ENCODE measurements around the gene MOV10L1.

The MOV10L1 gene

GRCh38 chr22:50072167-50072555 lies 17.6 kb upstream of the MOV10L1 start:
- Histone ChIP-seq H3K27me3 (ENCODE audit: control insufficient read depth, insufficient read depth, low read length) (no peaks in the 10 kb centered on the region), H3K4me1 (ENCODE audit: control insufficient read depth, insufficient read depth, low read length) (no peaks in the 10 kb centered on the region), H3K4me3 (ENCODE audit: low read depth, low read length) (no peak overlapping the region), H3K36me3 (ENCODE audit: control insufficient read depth, insufficient read depth, low read length) (no peaks in the 10 kb centered on the region), H3K9me3 (ENCODE audit: control insufficient read depth, insufficient read depth, low read depth, low read length) (no peaks in the 10 kb centered on the region), H3K27ac (ENCODE audit: low read depth, low read length) (no peak overlapping the region), H3K9ac (ENCODE audit: low read length) (no peak overlapping the region)

DNA sequence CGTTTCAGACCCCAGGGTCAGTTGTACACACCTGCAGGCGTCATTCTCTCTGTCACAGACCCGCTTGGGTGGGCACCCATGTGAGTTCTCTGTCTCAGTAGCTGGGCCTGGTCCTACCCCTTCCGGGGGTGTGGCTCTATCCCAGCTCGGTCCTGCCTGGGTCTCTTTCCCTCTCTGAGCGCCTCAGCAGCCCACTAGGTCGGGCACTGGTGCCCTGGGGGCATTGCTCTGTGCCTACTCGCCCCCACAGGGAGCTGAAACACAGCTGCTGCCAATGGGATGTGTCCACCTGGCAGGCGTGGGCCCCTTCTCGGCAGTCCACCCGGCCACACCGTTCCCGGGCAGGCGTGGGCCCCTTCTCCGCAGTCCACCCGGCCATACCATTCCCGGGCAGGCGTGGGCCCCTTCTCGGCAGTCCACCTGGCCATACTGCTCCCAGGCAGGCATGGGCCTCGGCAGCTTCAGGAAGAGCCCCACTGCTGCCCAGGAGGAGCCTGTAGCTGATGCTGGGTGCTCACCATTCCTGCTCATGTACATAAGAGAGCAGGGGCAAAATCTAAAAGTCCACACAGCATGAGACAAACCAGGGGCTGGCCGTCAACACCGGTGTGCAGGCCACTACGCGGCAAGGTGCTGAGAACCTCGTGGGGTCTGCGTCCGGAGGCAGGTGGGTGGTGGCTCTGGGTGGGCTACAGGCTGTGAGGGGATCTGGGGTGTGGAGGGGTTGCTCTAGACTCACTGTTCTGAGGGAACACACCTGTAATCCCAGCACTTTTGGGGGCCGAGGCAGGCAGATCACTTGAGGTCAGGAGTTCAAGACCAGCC lies 16.9 kb upstream of the MOV10L1 start:
- no peaks in the 10 kb centered on the region for H3K36me3 ChIP-seq (ENCODE audit: control insufficient read depth, insufficient read depth, low read length)
- H3K9ac ChIP-seq (ENCODE audit: low read length) = no peak overlapping the region
- no peaks in the 10 kb centered on the region for H3K27me3 ChIP-seq (ENCODE audit: control insufficient read depth, insufficient read depth, low read length)
- no peaks in the 10 kb centered on the region for H3K4me1 ChIP-seq (ENCODE audit: control insufficient read depth, insufficient read depth, low read length)
- no peak overlapping the region for H3K4me3 ChIP-seq (ENCODE audit: low read depth, low read length)
- H3K27ac ChIP-seq (ENCODE audit: low read depth, low read length) = no peak overlapping the region
- no peaks in the 10 kb centered on the region for H3K9me3 ChIP-seq (ENCODE audit: control insufficient read depth, insufficient read depth, low read depth, low read length)

- no peak overlapping the region for H3K27ac ChIP-seq (ENCODE audit: low read depth, low read length)
- no peak overlapping the region for H3K9ac ChIP-seq (ENCODE audit: low read length)
- no peak overlapping the region for H3K4me3 ChIP-seq (ENCODE audit: low read depth, low read length)
- H3K9me3 ChIP-seq (ENCODE audit: control insufficient read depth, insufficient read depth, low read depth, low read length) = no peaks in the 10 kb centered on the region
- no peaks in the 10 kb centered on the region for H3K4me1 ChIP-seq (ENCODE audit: control insufficient read depth, insufficient read depth, low read length)
- H3K36me3 ChIP-seq (ENCODE audit: control insufficient read depth, insufficient read depth, low read length) = no peaks in the 10 kb centered on the region
- no peaks in the 10 kb centered on the region for H3K27me3 ChIP-seq (ENCODE audit: control insufficient read depth, insufficient read depth, low read length)
Observed at GRCh38 chr22:50074056-50074455, 15.8 kb upstream of the MOV10L1 start.

- H3K9ac ChIP-seq (ENCODE audit: low read length) = no peak overlapping the region
- H3K27me3 ChIP-seq (ENCODE audit: control insufficient read depth, insufficient read depth, low read length) = no peaks in the 10 kb centered on the region
- H3K4me3 ChIP-seq (ENCODE audit: low read depth, low read length) = no peak overlapping the region
Observed at GRCh38 chr22:50074551-50075530, 15.0 kb upstream of the MOV10L1 start.

GRCh38 chr22:50076646-50077535 lies 12.9 kb upstream of the MOV10L1 start:
- Histone ChIP-seq H3K27ac (ENCODE audit: low read depth, low read length) (no peak overlapping the region), H3K4me1 (ENCODE audit: control insufficient read depth, insufficient read depth, low read length) (no peaks in the 10 kb centered on the region), H3K36me3 (ENCODE audit: control insufficient read depth, insufficient read depth, low read length) (no peaks in the 10 kb centered on the region), H3K27me3 (ENCODE audit: control insufficient read depth, insufficient read depth, low read length) (no peaks in the 10 kb centered on the region), H3K9ac (ENCODE audit: low read length) (no peak overlapping the region), H3K9me3 (ENCODE audit: control insufficient read depth, insufficient read depth, low read depth, low read length) (no peaks in the 10 kb centered on the region), H3K4me3 (ENCODE audit: low read depth, low read length) (no peak overlapping the region)

More at GRCh38 chr22:50074551-50075530, 15.0 kb upstream of the MOV10L1 start:
- Histone ChIP-seq H3K9me3 (ENCODE audit: control insufficient read depth, insufficient read depth, low read depth, low read length) (no peaks in the 10 kb centered on the region), H3K4me1 (ENCODE audit: control insufficient read depth, insufficient read depth, low read length) (no peaks in the 10 kb centered on the region), H3K36me3 (ENCODE audit: control insufficient read depth, insufficient read depth, low read length) (no peaks in the 10 kb centered on the region), H3K27ac (ENCODE audit: low read depth, low read length) (no peak overlapping the region)

GRCh38 chr22:50078246-50078645 lies 11.6 kb upstream of the MOV10L1 start:
- no peak overlapping the region for H3K4me3 ChIP-seq (ENCODE audit: low read depth, low read length)
- H3K9me3 ChIP-seq (ENCODE audit: control insufficient read depth, insufficient read depth, low read depth, low read length) = no peaks in the 10 kb centered on the region
- peaks cover 4% of the 10 kb centered on the region; the same call in 1 of the 2 replicates for H3K4me1 ChIP-seq (ENCODE audit: control insufficient read depth, insufficient read depth, low read length)
- H3K9ac ChIP-seq (ENCODE audit: low read length) = no peak overlapping the region
- H3K36me3 ChIP-seq (ENCODE audit: control insufficient read depth, insufficient read depth, low read length) = no peaks in the 10 kb centered on the region
- no peak overlapping the region for H3K27ac ChIP-seq (ENCODE audit: low read depth, low read length)
- no peaks in the 10 kb centered on the region for H3K27me3 ChIP-seq (ENCODE audit: control insufficient read depth, insufficient read depth, low read length)

DNA sequence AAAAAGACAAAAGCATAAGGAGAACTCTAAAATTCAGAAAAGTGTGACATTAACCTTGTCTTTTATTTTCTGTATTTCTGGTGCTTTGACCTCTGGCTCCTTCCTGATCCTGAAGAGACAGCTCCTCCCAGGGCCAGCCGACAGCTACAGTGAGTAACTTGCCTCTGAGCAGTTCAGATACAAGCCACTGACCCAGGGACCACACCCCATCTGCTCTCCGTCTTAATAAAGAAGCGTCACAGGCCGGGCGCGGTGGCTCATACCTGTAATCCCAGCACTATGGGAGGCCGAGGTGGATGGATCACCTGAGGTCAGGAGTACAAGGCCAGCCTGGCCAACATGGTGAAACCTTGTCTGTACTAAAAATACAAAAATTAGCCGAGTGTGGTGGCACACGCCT lies 11.0 kb upstream of the MOV10L1 start:
- no peak overlapping the region for H3K4me3 ChIP-seq (ENCODE audit: low read depth, low read length)
- H3K27ac ChIP-seq (ENCODE audit: low read depth, low read length) = no peak overlapping the region
- no peak overlapping the region for H3K9ac ChIP-seq (ENCODE audit: low read length)
- H3K9me3 ChIP-seq (ENCODE audit: control insufficient read depth, insufficient read depth, low read depth, low read length) = no peaks in the 10 kb centered on the region
- H3K36me3 ChIP-seq (ENCODE audit: control insufficient read depth, insufficient read depth, low read length) = no peaks in the 10 kb centered on the region
- peaks cover 9% of the 10 kb centered on the region; the same call in 1 of the 2 replicates for H3K4me1 ChIP-seq (ENCODE audit: control insufficient read depth, insufficient read depth, low read length)
- H3K27me3 ChIP-seq (ENCODE audit: control insufficient read depth, insufficient read depth, low read length) = no peaks in the 10 kb centered on the region

- Histone ChIP-seq H3K4me3 (ENCODE audit: low read depth, low read length) (no peak overlapping the region), H3K4me1 (ENCODE audit: control insufficient read depth, insufficient read depth, low read length) (peaks cover 15% of the 10 kb centered on the region; the same call in 1 of the 2 replicates), H3K9ac (ENCODE audit: low read length) (no peak overlapping the region), H3K36me3 (ENCODE audit: control insufficient read depth, insufficient read depth, low read length) (no peaks in the 10 kb centered on the region), H3K27me3 (ENCODE audit: control insufficient read depth, insufficient read depth, low read length) (no peaks in the 10 kb centered on the region), H3K9me3 (ENCODE audit: control insufficient read depth, insufficient read depth, low read depth, low read length) (no peaks in the 10 kb centered on the region), H3K27ac (ENCODE audit: low read depth, low read length) (no peak overlapping the region)
Observed at GRCh38 chr22:50080077-50080465, 9.7 kb upstream of the MOV10L1 start.

DNA sequence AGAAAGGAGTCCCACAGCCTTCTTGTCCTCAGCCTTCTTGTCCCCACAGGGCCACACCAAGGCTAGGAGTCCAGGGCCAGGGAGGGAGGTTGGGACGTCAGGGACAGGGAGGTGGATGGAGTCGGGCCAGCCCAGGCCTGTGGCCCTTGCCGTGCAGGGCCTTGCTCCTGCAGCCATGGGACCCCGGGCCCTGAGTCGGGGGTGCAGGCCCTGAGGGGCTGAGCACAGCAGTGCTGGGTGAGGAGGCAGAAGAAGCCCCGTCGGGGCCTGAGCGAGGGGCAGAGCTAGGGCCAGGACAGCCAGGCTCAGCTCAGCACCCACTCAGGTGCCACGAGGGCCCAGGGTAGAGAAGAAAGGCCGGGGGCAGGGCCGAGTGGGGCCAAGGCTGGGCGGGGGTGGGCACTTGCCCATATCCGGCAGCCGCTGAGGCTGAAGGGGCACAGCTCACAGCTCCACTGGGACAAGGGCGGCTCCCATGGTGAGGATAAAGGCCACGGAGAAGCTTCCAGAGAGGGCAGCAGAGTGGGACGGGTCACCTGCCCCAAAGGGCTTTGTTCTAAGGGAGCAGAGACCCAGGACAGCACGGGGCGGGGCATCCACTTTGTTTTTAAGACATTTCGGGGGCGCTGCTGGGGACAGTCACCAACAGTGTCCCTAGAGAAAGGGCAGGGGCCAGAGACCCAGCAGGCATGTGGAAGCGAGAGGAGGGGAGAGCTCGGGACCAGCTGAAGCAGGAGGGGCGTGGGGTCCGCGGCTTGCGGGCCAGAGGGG lies 8.2 kb upstream of the MOV10L1 start:
- H3K9me3 ChIP-seq (ENCODE audit: control insufficient read depth, insufficient read depth, low read depth, low read length) = no peaks in the 10 kb centered on the region
- no peak overlapping the region for H3K9ac ChIP-seq (ENCODE audit: low read length)
- H3K4me3 ChIP-seq (ENCODE audit: low read depth, low read length) = no peak overlapping the region
- no peaks in the 10 kb centered on the region for H3K27me3 ChIP-seq (ENCODE audit: control insufficient read depth, insufficient read depth, low read length)
- no peaks in the 10 kb centered on the region for H3K36me3 ChIP-seq (ENCODE audit: control insufficient read depth, insufficient read depth, low read length)
- H3K27ac ChIP-seq (ENCODE audit: low read depth, low read length) = no peak overlapping the region
- peaks cover 21% of the 10 kb centered on the region; the same call in 1 of the 2 replicates for H3K4me1 ChIP-seq (ENCODE audit: control insufficient read depth, insufficient read depth, low read length)

GRCh38 chr22:50082197-50082715 lies 7.5 kb upstream of the MOV10L1 start:
- peaks cover 21% of the 10 kb centered on the region; the same call in 1 of the 2 replicates for H3K4me1 ChIP-seq (ENCODE audit: control insufficient read depth, insufficient read depth, low read length)
- no peak overlapping the region for H3K4me3 ChIP-seq (ENCODE audit: low read depth, low read length)
- no peaks in the 10 kb centered on the region for H3K36me3 ChIP-seq (ENCODE audit: control insufficient read depth, insufficient read depth, low read length)
- no peaks in the 10 kb centered on the region; the same call in 1 of the 2 replicates for H3K9me3 ChIP-seq (ENCODE audit: control insufficient read depth, insufficient read depth, low read depth, low read length)
- no peaks in the 10 kb centered on the region for H3K27me3 ChIP-seq (ENCODE audit: control insufficient read depth, insufficient read depth, low read length)
- H3K27ac ChIP-seq (ENCODE audit: low read depth, low read length) = no peak overlapping the region
- no peak overlapping the region for H3K9ac ChIP-seq (ENCODE audit: low read length)

Data from HUES6 (cell line).